Lower lobe of right lung (tissue), 2 donors: ENCODE data around the gene RB1. TPM values are rescaled to one million over a fixed set of nuclear protein-coding genes. Genes with fewer than 3 reads are reported as not detected.
"Not testable (repeated sequence)": the region's sequence is repeated elsewhere in the genome, so short reads cannot be mapped to it uniquely, and the experiment has no call there.

Source experiments
- ATAC-seq, 2 donors: fragments of 200-7000 bp; cut with Tn5 transposase; one replicate each; pipeline ENCODE4 v1.9.1; 2020 to 2022; ENCODE audit warnings: mild to moderate bottlenecking in 2 of 2, moderate library complexity in 2 of 2
- DNase-seq: peaks from one replicate; pipeline ENCODE4 v3.0.0-alpha.2; 2020
- H3K27ac ChIP-seq: fragments of 200-600 bp; one replicate; pipeline ENCODE4 v1.8.0; 2022
- H3K27me3 ChIP-seq: fragments of 200-600 bp; one replicate; pipeline ENCODE4 v1.8.0; 2022; ENCODE audit warnings: low read depth
- H3K36me3 ChIP-seq: fragments of 200-600 bp; one replicate; pipeline ENCODE4 v1.8.0; 2022; ENCODE audit warnings: mild to moderate bottlenecking
- H3K4me1 ChIP-seq: fragments of 200-600 bp; one replicate; pipeline ENCODE4 v1.8.0; 2022
- H3K4me3 ChIP-seq: fragments of 200-600 bp; one replicate; pipeline ENCODE4 v1.8.0; 2022; ENCODE audit warnings: mild to moderate bottlenecking
- H3K9me3 ChIP-seq: fragments of 200-600 bp; one replicate; pipeline ENCODE4 v1.8.0; 2022
- intact Hi-C: fragments of 100-400 bp; cut with DNase I; formaldehyde crosslinking; loops from one replicate; pipeline ENCODE4 v1.11.0; 2022
- total RNA-seq: library from RNA; stranded (reverse); fragmentation: NEBNext Ultra II Directional; extraction: Animal tissue kit (Norgen Biotek cat#: 25700); gene quantifications from one replicate; pipeline ENCODE4 v1.2.1, GENCODE V29; 2021
- TF ChIP-seq, protein P1 (sequence below): fragments of 200-600 bp; IDR thresholded peaks from one replicate; pipeline ENCODE4 v1.8.0; 2022; ENCODE audit warnings: antibody characterized with exemption, mild to moderate bottlenecking
- donor health status: DM: no; HTN: yes; CAD: no; lungs with severe emphysema.

RB1 gene
- total RNA-seq, 1 donor from 2014 or later, result 38.1 TPM

DNA sequence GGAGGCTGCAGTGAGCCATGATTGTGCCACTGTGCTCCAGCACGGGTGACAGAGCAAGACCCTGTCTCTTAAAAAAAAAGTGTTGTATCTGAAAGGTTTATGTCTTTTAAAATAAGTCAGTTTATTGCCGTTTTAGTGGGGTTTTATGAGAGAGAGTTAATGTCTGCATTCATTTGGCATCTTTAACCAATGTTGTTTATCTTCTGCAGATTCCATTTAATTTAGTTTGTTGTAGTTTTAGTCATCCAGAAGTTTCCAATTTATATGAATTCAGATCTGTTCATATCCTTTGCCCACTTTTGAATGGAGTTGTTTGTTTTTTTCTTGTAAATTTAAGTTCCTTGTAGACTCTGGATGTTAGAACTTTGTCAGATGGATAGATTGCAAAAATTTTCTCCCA lies 146.1 kb downstream of the RB1 start:
- Histone ChIP-seq H3K36me3 (peaks cover 19% of the 10 kb centered on the region), H3K27ac (no peak overlapping the region), H3K4me1 (peaks cover 15% of the 10 kb centered on the region), H3K4me3 (no peak overlapping the region), H3K27me3 (no peaks in the 10 kb centered on the region), H3K9me3 (peaks cover 14% of the 10 kb centered on the region)
- ATAC-seq (no peak), DNase-seq (no peak)
- intact Hi-C loops, result no loop called here
- TF ChIP-seq, protein P1, sequence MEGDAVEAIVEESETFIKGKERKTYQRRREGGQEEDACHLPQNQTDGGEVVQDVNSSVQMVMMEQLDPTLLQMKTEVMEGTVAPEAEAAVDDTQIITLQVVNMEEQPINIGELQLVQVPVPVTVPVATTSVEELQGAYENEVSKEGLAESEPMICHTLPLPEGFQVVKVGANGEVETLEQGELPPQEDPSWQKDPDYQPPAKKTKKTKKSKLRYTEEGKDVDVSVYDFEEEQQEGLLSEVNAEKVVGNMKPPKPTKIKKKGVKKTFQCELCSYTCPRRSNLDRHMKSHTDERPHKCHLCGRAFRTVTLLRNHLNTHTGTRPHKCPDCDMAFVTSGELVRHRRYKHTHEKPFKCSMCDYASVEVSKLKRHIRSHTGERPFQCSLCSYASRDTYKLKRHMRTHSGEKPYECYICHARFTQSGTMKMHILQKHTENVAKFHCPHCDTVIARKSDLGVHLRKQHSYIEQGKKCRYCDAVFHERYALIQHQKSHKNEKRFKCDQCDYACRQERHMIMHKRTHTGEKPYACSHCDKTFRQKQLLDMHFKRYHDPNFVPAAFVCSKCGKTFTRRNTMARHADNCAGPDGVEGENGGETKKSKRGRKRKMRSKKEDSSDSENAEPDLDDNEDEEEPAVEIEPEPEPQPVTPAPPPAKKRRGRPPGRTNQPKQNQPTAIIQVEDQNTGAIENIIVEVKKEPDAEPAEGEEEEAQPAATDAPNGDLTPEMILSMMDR, result no peak

DNA sequence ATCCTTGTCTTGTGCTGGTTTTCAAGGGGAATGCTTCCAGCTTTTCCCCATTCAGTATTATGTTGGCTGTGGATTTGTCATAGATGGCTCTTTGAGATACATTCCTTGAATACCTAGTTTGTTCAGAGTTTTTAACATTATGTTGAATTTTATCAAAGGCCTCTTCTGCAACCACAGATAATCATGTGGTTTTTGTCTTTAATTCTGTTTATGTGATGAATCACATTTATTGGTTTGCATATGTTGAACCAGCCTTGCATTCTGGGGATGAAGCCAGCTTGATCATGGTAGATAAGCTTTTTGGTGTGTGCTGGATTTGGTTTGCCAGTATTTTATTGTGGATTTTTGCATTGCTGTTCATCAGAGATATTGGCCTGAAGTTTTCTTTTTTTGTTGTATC lies 147.6 kb downstream of the RB1 start:
- H3K27ac ChIP-seq, intact Hi-C loops, ATAC-seq, DNase-seq, H3K4me3 ChIP-seq, H3K27me3 ChIP-seq: not testable (repeated sequence)
- Histone ChIP-seq H3K9me3 (peaks cover 14% of the 10 kb centered on the region), H3K4me1 (peaks cover 15% of the 10 kb centered on the region), H3K36me3 (peaks cover 22% of the 10 kb centered on the region)

DNA sequence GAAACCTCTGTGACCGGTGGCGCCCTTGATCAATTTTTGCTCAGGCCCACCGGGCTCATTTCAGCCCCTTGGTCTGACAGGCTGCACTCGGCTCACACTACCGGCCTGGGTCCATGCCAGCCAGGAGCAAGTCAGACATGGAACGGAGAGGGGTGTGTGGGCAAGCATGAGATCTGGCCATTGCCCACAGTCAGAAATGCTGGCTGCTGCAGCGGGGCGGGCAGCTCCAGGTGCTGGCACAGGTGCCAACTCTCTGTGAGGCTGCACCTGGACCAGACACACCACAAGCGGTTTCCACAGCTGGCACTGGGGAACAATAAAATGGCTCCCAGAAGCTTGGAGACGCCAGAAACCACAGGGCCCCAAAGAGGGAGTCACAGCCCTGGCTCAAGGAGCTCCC lies 153.0 kb downstream of the RB1 start:
- Histone ChIP-seq H3K27ac (no peak overlapping the region), H3K27me3 (no peaks in the 10 kb centered on the region), H3K4me1 (no peaks in the 10 kb centered on the region), H3K4me3 (no peak overlapping the region), H3K9me3 (peaks cover under 1% of the 10 kb centered on the region), H3K36me3 (peaks cover 63% of the 10 kb centered on the region)
- no peak for ATAC-seq
- DNase-seq, result no peak
- intact Hi-C loops, result no loop called here
- TF ChIP-seq, protein P1, result no peak

DNA sequence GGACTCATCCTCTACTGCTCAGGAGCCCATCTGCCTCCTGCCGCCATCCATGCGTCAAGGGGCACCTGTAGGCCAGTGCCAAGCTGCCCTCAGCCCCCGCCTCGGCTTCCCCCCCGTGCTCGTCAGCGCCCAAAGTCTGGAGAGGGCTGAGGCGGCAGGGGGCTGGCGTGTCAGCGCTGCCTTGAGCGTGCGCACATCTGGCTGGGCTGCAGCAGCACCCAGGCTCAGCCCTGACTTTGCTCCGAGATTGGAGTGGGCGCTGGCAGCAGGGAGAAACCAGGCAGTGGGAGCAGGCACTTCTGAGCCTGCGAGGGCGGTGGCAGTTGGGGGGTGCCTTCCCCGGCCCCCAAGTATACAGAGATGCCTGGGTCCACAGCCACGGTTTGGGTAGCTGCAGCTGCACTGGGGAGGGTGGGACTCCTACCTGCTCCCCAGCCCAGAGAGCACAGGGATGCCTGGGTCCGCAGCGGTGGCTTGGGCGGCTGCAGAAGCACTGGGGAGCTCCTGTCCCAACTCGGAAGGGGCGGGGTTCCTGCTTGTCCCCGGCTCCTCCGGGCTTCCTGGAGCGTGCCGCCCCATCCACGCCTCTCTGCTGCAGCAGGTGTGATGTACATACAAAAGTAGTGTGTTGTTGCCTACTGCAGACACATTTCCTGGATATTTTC lies 154.2 kb downstream of the RB1 start:
- no peak for DNase-seq
- no peaks in the 10 kb centered on the region for H3K9me3 ChIP-seq
- peaks cover 74% of the 10 kb centered on the region for H3K36me3 ChIP-seq
- H3K4me1 ChIP-seq, result no peaks in the 10 kb centered on the region
- intact Hi-C loops, result no loop called here
- no peak overlapping the region for H3K4me3 ChIP-seq
- peak in 1 of 2 donors; percentile 19 for ATAC-seq
- TF ChIP-seq, protein P1, result no peak
- H3K27ac ChIP-seq, result no peak overlapping the region
- no peaks in the 10 kb centered on the region for H3K27me3 ChIP-seq

DNA sequence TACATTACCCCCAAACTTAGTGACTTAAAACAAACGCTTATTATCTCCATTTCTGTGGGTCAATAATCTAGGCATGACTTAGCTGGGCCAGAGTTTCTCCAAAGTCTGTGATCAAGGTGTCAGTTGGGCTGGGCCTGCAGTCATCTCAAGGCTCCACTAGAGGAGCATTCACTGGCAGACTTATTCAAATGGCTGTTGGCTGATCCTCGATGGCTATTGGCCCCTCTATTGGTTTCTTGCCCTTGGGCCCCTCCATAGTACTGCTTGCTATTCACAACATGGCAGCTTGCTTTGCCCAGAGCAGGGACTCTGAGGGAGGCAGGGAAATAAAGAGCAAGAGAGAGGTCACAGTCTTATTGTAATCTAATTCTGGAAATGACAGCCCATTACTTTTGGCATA lies 171.7 kb downstream of the RB1 start:
- Histone ChIP-seq H3K27ac (no peak overlapping the region), H3K9me3 (no peaks in the 10 kb centered on the region), H3K36me3 (peaks cover 20% of the 10 kb centered on the region), H3K4me1 (no peaks in the 10 kb centered on the region), H3K4me3 (no peak overlapping the region), H3K27me3 (no peaks in the 10 kb centered on the region)
- TF ChIP-seq, protein P1, result no peak
- DNase-seq, result no peak
- ATAC-seq, result no peak
- intact Hi-C loops, result no loop called here

DNA sequence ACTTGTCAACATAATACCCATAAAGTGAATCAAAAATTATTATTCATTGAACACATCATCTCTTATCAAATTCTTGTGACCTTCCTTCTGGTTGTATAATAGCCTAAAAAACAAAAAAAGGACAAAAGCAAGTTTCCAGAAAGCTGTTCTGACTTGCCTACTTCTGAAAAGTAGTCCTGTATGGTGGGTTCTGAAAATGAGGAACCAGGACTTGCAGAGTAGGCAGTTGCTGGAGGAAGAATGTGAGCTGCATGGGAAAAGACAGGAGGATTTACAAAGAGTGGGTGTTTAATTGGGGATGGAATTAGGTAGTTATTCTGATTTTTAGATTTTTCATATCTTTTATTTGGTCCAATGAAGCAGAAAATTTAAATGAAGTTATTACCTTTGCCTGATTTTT lies 172.7 kb downstream of the RB1 start:
- TF ChIP-seq, protein P1, result no peak
- Histone ChIP-seq H3K4me3 (no peak overlapping the region), H3K9me3 (no peaks in the 10 kb centered on the region), H3K4me1 (no peaks in the 10 kb centered on the region), H3K27me3 (no peaks in the 10 kb centered on the region), H3K27ac (no peak overlapping the region), H3K36me3 (peaks cover 21% of the 10 kb centered on the region)
- intact Hi-C loops, result no loop called here
- no peak for DNase-seq
- ATAC-seq, result no peak
